ENCODE results near the gene BTF3. TPM values are rescaled to one million over a fixed set of nuclear protein-coding genes. Genes with fewer than 3 reads are reported as not detected.
"Not testable (repeated sequence)": the region's sequence is repeated elsewhere in the genome, so short reads cannot be mapped to it uniquely, and the experiment has no call there.

The BTF3 gene
- total RNA-seq, 2 donors from 2014 or later: 389 to 397 TPM

- DNase-seq (ENCODE audit: low spot score); intact Hi-C loops (cut with DNase I): not testable (repeated sequence)
Measured at GRCh38 chr5:73508521-73508920, 10.3 kb downstream of the BTF3 start.

- intact Hi-C loops (cut with DNase I): no loop called here
- no peak for DNase-seq (ENCODE audit: low spot score)
Measured at GRCh38 chr5:73513996-73514395, 15.8 kb downstream of the BTF3 start.

- intact Hi-C loops (cut with DNase I): no loop called here
- DNase-seq (ENCODE audit: low spot score): no peak
Measured at GRCh38 chr5:73514418-73514817, 16.2 kb downstream of the BTF3 start.

- intact Hi-C loops (cut with DNase I): no loop called here
- DNase-seq (ENCODE audit: low spot score): no peak
Measured at GRCh38 chr5:73515232-73515631, 17.0 kb downstream of the BTF3 start.

GRCh38 chr5:73519531-73520283 is 21.5 kb downstream of the BTF3 start:
- no peak for DNase-seq (ENCODE audit: low spot score)
- intact Hi-C loops (cut with DNase I): no loop called here

GRCh38 chr5:73522989-73523388 is 24.7 kb downstream of the BTF3 start:
- intact Hi-C loops (cut with DNase I): no loop called here
- DNase-seq (ENCODE audit: low spot score): no peak

- intact Hi-C loops (cut with DNase I): no loop called here
- no peak for DNase-seq (ENCODE audit: low spot score)
Measured at GRCh38 chr5:73523861-73524260, 25.6 kb downstream of the BTF3 start.

GRCh38 chr5:73525606-73526203 is 27.5 kb downstream of the BTF3 start:
- no peak for DNase-seq (ENCODE audit: low spot score)
- intact Hi-C loops (cut with DNase I): loop anchor here in 1 of 2 donors (5.0 kb wide), 1 partner anchor 272 kb away; no protein-coding TSS in a partner anchor

- DNase-seq (ENCODE audit: low spot score): no peak
- intact Hi-C loops (cut with DNase I): loop anchor here in 1 of 2 donors (5.0 kb wide), 1 partner anchor 269 kb away; no protein-coding TSS in a partner anchor
Measured at GRCh38 chr5:73528248-73528647, 30.0 kb downstream of the BTF3 start.

- no peak for DNase-seq (ENCODE audit: low spot score)
- intact Hi-C loops (cut with DNase I): loop anchor here in 1 of 2 donors (5.0 kb wide), 1 partner anchor 268 kb away; no protein-coding TSS in a partner anchor
Measured at GRCh38 chr5:73529081-73529480, 30.8 kb downstream of the BTF3 start.

- intact Hi-C loops (cut with DNase I): no loop called here
- no peak for DNase-seq (ENCODE audit: low spot score)
Measured at GRCh38 chr5:73531356-73531755, 33.1 kb downstream of the BTF3 start.

GRCh38 chr5:73532195-73532594 is 34.0 kb downstream of the BTF3 start:
- intact Hi-C loops (cut with DNase I): no loop called here

GRCh38 chr5:73534011-73534644 is 35.9 kb downstream of the BTF3 start:
- no peak for DNase-seq (ENCODE audit: low spot score)
- intact Hi-C loops (cut with DNase I): no loop called here

More at GRCh38 chr5:73532195-73532594, 34.0 kb downstream of the BTF3 start:
- DNase-seq (ENCODE audit: low spot score): no peak

- DNase-seq (ENCODE audit: low spot score): no peak
- intact Hi-C loops (cut with DNase I): no loop called here
Measured at GRCh38 chr5:73534971-73535370, 36.7 kb downstream of the BTF3 start.

GRCh38 chr5:73539730-73540129 is 41.5 kb downstream of the BTF3 start:
- intact Hi-C loops (cut with DNase I): no loop called here
- DNase-seq (ENCODE audit: low spot score): no peak

- no peak for DNase-seq (ENCODE audit: low spot score)
- intact Hi-C loops (cut with DNase I): no loop called here
Measured at GRCh38 chr5:73540192-73540591, 42.0 kb downstream of the BTF3 start.

- intact Hi-C loops (cut with DNase I): no loop called here
- DNase-seq (ENCODE audit: low spot score): no peak
Measured at GRCh38 chr5:73542020-73542419, 43.8 kb downstream of the BTF3 start.

- DNase-seq (ENCODE audit: low spot score): no peak
- intact Hi-C loops (cut with DNase I): no loop called here
Measured at GRCh38 chr5:73544429-73545402, 46.5 kb downstream of the BTF3 start.

GRCh38 chr5:73545403-73545779 is 47.1 kb downstream of the BTF3 start:
- no peak for DNase-seq (ENCODE audit: low spot score)
- intact Hi-C loops (cut with DNase I): no loop called here
